ENCODE measurements around the gene ARPC5L. TPM values are rescaled to one million over a fixed set of nuclear protein-coding genes. Genes with fewer than 3 reads are reported as not detected.

ARPC5L gene
- total and polyA plus RNA-seq, 2 of the 13 experiments (the other 11 are each of a cell fraction or from before 2014, with no cell fraction given) = 29.9 to 33.8 TPM

DNA sequence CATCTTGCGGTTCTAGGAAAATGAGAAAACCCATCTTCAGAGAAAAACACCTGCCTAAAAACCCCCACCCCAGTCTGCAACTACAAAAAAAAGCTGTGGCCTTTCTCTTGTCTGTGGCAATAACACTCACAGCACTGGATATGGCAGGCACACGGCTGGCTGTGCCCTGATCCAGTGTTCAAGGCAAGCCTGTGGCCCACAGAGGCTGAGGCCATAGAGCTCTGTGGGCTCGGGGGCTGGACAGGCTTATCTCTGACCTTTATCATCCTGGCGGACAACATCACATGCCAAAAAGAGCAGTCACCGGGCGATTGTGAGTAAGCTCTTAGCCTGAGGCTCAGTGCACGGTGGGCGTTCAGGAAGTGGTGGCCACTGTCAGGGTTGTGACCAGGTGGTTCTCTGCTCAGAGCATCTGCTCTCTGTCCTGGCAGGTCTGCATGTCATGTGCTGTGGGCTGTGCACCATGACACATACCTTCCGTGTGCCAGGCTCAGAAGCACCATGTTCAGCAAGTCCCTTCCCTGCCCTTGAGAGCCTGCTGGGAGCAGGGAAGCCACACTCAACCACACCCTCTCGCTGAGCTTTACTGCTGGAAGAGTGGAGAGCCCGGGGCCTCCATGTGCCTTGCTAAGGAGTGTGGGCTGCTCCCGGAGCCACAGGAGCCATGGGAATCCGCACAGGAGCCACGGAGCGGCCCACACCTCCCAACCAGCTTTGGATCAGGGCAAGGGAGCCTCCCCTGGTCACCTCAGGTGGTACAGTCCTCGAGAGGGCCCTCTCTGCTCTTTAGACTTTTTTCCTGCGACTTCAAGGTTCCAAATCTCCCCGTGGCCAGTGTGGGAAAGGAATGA lies 43.3 kb upstream of the ARPC5L start (continued):
- TF ChIP-seq ZNF12 (CRISPR knock-in tag; IDR thresholded peaks at IDR 0.05) (peak; percentile 65), ZKSCAN5 (CRISPR knock-in tag; IDR thresholded peaks at IDR 0.05) (no peak), SP5 (CRISPR knock-in tag; IDR thresholded peaks at IDR 0.05; ENCODE audit: borderline replicate concordance, low read depth) (no peak), HNF4G (IDR thresholded peaks at IDR 0.05; ENCODE audit: borderline replicate concordance, low read depth, low read length) (peak; percentile 40; the same call in 1 of the 2 replicates), HNF4G (CRISPR knock-in tag; IDR thresholded peaks at IDR 0.05; ENCODE audit: borderline replicate concordance, low read depth) (no peak), NR2F2 (IDR thresholded peaks at IDR 0.05; ENCODE audit: borderline replicate concordance, low read depth) (no peak), ZBTB38 (CRISPR knock-in tag; IDR thresholded peaks at IDR 0.05) (peak; percentile 42; the same call in 1 of the 2 replicates), ZBTB7B (CRISPR knock-in tag; IDR thresholded peaks at IDR 0.05) (peak; percentile 19; the same call in 1 of the 2 replicates), ZBTB3 (CRISPR knock-in tag; IDR thresholded peaks at IDR 0.05; ENCODE audit: borderline replicate concordance, low read depth) (no peak), HOXD1 (CRISPR knock-in tag; IDR thresholded peaks at IDR 0.05) (0 out of 2 replicates have a peak, but pooled peaks have one; percentile 72), SALL1 (CRISPR knock-in tag; IDR thresholded peaks at IDR 0.05) (peak; percentile 66; the same call in 1 of the 2 replicates), GATAD1 (CRISPR knock-in tag; IDR thresholded peaks at IDR 0.05) (peak; percentile 28; the same call in 1 of the 2 replicates)
- TF ChIP-seq, protein P1, sequence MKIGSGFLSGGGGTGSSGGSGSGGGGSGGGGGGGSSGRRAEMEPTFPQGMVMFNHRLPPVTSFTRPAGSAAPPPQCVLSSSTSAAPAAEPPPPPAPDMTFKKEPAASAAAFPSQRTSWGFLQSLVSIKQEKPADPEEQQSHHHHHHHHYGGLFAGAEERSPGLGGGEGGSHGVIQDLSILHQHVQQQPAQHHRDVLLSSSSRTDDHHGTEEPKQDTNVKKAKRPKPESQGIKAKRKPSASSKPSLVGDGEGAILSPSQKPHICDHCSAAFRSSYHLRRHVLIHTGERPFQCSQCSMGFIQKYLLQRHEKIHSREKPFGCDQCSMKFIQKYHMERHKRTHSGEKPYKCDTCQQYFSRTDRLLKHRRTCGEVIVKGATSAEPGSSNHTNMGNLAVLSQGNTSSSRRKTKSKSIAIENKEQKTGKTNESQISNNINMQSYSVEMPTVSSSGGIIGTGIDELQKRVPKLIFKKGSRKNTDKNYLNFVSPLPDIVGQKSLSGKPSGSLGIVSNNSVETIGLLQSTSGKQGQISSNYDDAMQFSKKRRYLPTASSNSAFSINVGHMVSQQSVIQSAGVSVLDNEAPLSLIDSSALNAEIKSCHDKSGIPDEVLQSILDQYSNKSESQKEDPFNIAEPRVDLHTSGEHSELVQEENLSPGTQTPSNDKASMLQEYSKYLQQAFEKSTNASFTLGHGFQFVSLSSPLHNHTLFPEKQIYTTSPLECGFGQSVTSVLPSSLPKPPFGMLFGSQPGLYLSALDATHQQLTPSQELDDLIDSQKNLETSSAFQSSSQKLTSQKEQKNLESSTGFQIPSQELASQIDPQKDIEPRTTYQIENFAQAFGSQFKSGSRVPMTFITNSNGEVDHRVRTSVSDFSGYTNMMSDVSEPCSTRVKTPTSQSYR (CRISPR knock-in tag; IDR thresholded peaks at IDR 0.05; ENCODE audit: borderline replicate concordance) = no peak
- TF ChIP-seq, protein P2, sequence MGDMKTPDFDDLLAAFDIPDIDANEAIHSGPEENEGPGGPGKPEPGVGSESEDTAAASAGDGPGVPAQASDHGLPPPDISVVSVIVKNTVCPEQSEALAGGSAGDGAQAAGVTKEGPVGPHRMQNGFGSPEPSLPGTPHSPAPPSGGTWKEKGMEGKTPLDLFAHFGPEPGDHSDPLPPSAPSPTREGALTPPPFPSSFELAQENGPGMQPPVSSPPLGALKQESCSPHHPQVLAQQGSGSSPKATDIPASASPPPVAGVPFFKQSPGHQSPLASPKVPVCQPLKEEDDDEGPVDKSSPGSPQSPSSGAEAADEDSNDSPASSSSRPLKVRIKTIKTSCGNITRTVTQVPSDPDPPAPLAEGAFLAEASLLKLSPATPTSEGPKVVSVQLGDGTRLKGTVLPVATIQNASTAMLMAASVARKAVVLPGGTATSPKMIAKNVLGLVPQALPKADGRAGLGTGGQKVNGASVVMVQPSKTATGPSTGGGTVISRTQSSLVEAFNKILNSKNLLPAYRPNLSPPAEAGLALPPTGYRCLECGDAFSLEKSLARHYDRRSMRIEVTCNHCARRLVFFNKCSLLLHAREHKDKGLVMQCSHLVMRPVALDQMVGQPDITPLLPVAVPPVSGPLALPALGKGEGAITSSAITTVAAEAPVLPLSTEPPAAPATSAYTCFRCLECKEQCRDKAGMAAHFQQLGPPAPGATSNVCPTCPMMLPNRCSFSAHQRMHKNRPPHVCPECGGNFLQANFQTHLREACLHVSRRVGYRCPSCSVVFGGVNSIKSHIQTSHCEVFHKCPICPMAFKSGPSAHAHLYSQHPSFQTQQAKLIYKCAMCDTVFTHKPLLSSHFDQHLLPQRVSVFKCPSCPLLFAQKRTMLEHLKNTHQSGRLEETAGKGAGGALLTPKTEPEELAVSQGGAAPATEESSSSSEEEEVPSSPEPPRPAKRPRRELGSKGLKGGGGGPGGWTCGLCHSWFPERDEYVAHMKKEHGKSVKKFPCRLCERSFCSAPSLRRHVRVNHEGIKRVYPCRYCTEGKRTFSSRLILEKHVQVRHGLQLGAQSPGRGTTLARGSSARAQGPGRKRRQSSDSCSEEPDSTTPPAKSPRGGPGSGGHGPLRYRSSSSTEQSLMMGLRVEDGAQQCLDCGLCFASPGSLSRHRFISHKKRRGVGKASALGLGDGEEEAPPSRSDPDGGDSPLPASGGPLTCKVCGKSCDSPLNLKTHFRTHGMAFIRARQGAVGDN (CRISPR knock-in tag; IDR thresholded peaks at IDR 0.05) = peak; percentile 96
- TF ChIP-seq, protein P3, sequence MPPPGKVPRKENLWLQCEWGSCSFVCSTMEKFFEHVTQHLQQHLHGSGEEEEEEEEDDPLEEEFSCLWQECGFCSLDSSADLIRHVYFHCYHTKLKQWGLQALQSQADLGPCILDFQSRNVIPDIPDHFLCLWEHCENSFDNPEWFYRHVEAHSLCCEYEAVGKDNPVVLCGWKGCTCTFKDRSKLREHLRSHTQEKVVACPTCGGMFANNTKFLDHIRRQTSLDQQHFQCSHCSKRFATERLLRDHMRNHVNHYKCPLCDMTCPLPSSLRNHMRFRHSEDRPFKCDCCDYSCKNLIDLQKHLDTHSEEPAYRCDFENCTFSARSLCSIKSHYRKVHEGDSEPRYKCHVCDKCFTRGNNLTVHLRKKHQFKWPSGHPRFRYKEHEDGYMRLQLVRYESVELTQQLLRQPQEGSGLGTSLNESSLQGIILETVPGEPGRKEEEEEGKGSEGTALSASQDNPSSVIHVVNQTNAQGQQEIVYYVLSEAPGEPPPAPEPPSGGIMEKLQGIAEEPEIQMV (CRISPR knock-in tag; IDR thresholded peaks at IDR 0.05; ENCODE audit: low read depth) = peak; percentile 72; the same call in 1 of the 2 replicates
- TF ChIP-seq, protein P4, sequence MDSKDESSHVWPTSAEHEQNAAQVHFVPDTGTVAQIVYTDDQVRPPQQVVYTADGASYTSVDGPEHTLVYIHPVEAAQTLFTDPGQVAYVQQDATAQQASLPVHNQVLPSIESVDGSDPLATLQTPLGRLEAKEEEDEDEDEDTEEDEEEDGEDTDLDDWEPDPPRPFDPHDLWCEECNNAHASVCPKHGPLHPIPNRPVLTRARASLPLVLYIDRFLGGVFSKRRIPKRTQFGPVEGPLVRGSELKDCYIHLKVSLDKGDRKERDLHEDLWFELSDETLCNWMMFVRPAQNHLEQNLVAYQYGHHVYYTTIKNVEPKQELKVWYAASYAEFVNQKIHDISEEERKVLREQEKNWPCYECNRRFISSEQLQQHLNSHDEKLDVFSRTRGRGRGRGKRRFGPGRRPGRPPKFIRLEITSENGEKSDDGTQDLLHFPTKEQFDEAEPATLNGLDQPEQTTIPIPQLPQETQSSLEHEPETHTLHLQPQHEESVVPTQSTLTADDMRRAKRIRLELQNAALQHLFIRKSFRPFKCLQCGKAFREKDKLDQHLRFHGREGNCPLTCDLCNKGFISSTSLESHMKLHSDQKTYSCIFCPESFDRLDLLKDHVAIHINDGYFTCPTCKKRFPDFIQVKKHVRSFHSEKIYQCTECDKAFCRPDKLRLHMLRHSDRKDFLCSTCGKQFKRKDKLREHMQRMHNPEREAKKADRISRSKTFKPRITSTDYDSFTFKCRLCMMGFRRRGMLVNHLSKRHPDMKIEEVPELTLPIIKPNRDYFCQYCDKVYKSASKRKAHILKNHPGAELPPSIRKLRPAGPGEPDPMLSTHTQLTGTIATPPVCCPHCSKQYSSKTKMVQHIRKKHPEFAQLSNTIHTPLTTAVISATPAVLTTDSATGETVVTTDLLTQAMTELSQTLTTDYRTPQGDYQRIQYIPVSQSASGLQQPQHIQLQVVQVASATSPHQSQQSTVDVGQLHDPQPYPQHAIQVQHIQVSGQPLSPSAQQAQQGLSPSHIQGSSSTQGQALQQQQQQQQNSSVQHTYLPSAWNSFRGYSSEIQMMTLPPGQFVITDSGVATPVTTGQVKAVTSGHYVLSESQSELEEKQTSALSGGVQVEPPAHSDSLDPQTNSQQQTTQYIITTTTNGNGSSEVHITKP (CRISPR knock-in tag; IDR thresholded peaks at IDR 0.05; ENCODE audit: low read depth) = peak; percentile 98
